ENCODE measurements around the gene DLGAP1.

- TF ChIP-seq CTCF (conservative IDR thresholded peaks at IDR 0.05; ENCODE audit: low read depth in 2 of 2) (no peak), JUNB (IDR thresholded peaks at IDR 0.05; ENCODE audit: unreplicated experiment) (no peak), EZH2 (IDR thresholded peaks at IDR 0.05; ENCODE audit: low read depth, unreplicated experiment) (no peak), CREB1 (CRISPR knock-in tag; IDR thresholded peaks at IDR 0.05; ENCODE audit: low read depth) (no peak), STAT1 (IDR thresholded peaks at IDR 0.05; ENCODE audit: unreplicated experiment) (no peak), POLR2AphosphoS5 (IDR thresholded peaks at IDR 0.05; ENCODE audit: low read depth) (no peak), EZH2phosphoT487 (IDR thresholded peaks at IDR 0.05; ENCODE audit: unreplicated experiment) (no peak), ZNF331 (CRISPR knock-in tag; IDR thresholded peaks at IDR 0.05; ENCODE audit: low read depth) (no peak)
- TF ChIP-seq, protein P1, sequence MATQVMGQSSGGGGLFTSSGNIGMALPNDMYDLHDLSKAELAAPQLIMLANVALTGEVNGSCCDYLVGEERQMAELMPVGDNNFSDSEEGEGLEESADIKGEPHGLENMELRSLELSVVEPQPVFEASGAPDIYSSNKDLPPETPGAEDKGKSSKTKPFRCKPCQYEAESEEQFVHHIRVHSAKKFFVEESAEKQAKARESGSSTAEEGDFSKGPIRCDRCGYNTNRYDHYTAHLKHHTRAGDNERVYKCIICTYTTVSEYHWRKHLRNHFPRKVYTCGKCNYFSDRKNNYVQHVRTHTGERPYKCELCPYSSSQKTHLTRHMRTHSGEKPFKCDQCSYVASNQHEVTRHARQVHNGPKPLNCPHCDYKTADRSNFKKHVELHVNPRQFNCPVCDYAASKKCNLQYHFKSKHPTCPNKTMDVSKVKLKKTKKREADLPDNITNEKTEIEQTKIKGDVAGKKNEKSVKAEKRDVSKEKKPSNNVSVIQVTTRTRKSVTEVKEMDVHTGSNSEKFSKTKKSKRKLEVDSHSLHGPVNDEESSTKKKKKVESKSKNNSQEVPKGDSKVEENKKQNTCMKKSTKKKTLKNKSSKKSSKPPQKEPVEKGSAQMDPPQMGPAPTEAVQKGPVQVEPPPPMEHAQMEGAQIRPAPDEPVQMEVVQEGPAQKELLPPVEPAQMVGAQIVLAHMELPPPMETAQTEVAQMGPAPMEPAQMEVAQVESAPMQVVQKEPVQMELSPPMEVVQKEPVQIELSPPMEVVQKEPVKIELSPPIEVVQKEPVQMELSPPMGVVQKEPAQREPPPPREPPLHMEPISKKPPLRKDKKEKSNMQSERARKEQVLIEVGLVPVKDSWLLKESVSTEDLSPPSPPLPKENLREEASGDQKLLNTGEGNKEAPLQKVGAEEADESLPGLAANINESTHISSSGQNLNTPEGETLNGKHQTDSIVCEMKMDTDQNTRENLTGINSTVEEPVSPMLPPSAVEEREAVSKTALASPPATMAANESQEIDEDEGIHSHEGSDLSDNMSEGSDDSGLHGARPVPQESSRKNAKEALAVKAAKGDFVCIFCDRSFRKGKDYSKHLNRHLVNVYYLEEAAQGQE (IDR thresholded peaks at IDR 0.05; ENCODE audit: unreplicated experiment): no peak
These were observed 183.2 kb downstream of the DLGAP1 start for GRCh38 chr18:4271952-4272351.

All from GM23338 (cell line).